ENCODE results near the gene DPPA2. TPM values are rescaled to one million over a fixed set of nuclear protein-coding genes. Genes with fewer than 3 reads are reported as not detected.
"Not testable (repeated sequence)": the region's sequence is repeated elsewhere in the genome, so short reads cannot be mapped to it uniquely, and the experiment has no call there.

Gene DPPA2
- total RNA-seq (not detected), polyA plus RNA-seq (not detected)
- long read RNA-seq, donor 1 = 0 reads
- long read RNA-seq, donor 2 = 0 reads
- long read RNA-seq, donor 3 = 0 reads
- long read RNA-seq, donor 4 = 0 reads
- long read RNA-seq, donor 5 = 0 reads
- long read RNA-seq, donor 6 = 0 reads
- long read RNA-seq, donor 7 = 0 reads
- long read RNA-seq, donor 8 = 0 reads
- long read RNA-seq, donor 9 = 0 reads
- long read RNA-seq, donor 10 = 0 reads

- no peak for DNase-seq
- Histone ChIP-seq H3K27ac (no peak within 1 kb of the TSS), H3K36me3 (replicated peaks in 1 of 2) (no peaks in the 10 kb centered on the region), H3K4me3 (no peak within 1 kb of the TSS), H3K9me3 (replicated peaks in 1 of 3) (no peaks in the 10 kb centered on the region), H3K4me1 (replicated peaks in 1 of 2) (no peaks in the 10 kb centered on the region), H3K27me3 (no peaks in the 10 kb centered on the region)
- 85 to 92% (median 87%) methylated on average over 21 of the region's 21 CpGs for WGBS, 4 donors
- intact Hi-C loops (cut with DNase I) = no loop called here
- TF ChIP-seq POLR2A (IDR thresholded peaks at IDR 0.05) (no peak), CTCF (IDR thresholded peaks at IDR 0.05) (no peak)
Measured at GRCh38 chr3:109316162-109316730, at the start of gene DPPA2. TSS of gene DPPA2 (minus strand) at chr3:109316517. CDS start at chr3:109314542, 1,975 bp downstream.

- no peaks in the 10 kb centered on the region for H3K4me1 ChIP-seq (replicated peaks in 1 of 2)
- H3K36me3 ChIP-seq (replicated peaks in 1 of 2) = no peaks in the 10 kb centered on the region
- H3K27ac ChIP-seq = no peak overlapping the region
- no peaks in the 10 kb centered on the region for H3K27me3 ChIP-seq
- intact Hi-C loops (cut with DNase I) = no loop called here
- 67 to 92% (median 83%) methylated on average over 4 to 6 of the region's 6 CpGs for WGBS, 4 donors
- no peak for DNase-seq
- H3K9me3 ChIP-seq (replicated peaks in 1 of 3) = no peaks in the 10 kb centered on the region
- no peak overlapping the region for H3K4me3 ChIP-seq
- TF ChIP-seq CTCF (IDR thresholded peaks at IDR 0.05) (no peak), POLR2A (IDR thresholded peaks at IDR 0.05) (no peak)
Measured at GRCh38 chr3:109364088-109364487, 47.8 kb upstream of the DPPA2 start.

GRCh38 chr3:109363634-109364033 is 47.3 kb upstream of the DPPA2 start:
- Histone ChIP-seq H3K27ac (no peak overlapping the region), H3K4me3 (no peak overlapping the region), H3K36me3 (replicated peaks in 1 of 2) (no peaks in the 10 kb centered on the region), H3K27me3 (no peaks in the 10 kb centered on the region), H3K9me3 (replicated peaks in 1 of 3) (no peaks in the 10 kb centered on the region), H3K4me1 (replicated peaks in 1 of 2) (no peaks in the 10 kb centered on the region)
- DNase-seq = no peak
- intact Hi-C loops (cut with DNase I) = no loop called here
- no peak for TF ChIP-seq CTCF (IDR thresholded peaks at IDR 0.05)
- no peak for TF ChIP-seq POLR2A (IDR thresholded peaks at IDR 0.05)

- Histone ChIP-seq H3K36me3 (replicated peaks in 1 of 2) (no peaks in the 10 kb centered on the region), H3K27me3 (no peaks in the 10 kb centered on the region), H3K9me3 (replicated peaks in 1 of 3) (no peaks in the 10 kb centered on the region), H3K4me1 (replicated peaks in 1 of 2) (no peaks in the 10 kb centered on the region), H3K27ac (no peak overlapping the region), H3K4me3 (no peak overlapping the region)
- DNase-seq = no peak
- WGBS, 4 donors = 84 to 87% (median 86%) methylated on average over 4 of the region's 4 CpGs
- intact Hi-C loops (cut with DNase I) = no loop called here
- TF ChIP-seq CTCF (IDR thresholded peaks at IDR 0.05) (no peak), POLR2A (IDR thresholded peaks at IDR 0.05) (no peak)
Measured at GRCh38 chr3:109362823-109363222, 46.5 kb upstream of the DPPA2 start.

GRCh38 chr3:109358809-109359208 is 42.5 kb upstream of the DPPA2 start:
- H3K9me3 ChIP-seq (replicated peaks in 1 of 3); H3K27me3 ChIP-seq; intact Hi-C loops (cut with DNase I); H3K27ac ChIP-seq; H3K4me1 ChIP-seq (replicated peaks in 1 of 2); H3K36me3 ChIP-seq (replicated peaks in 1 of 2); H3K4me3 ChIP-seq; DNase-seq: not testable (repeated sequence)
- 68 to 83% (median 79%) methylated on average over 2 of the region's 2 CpGs for WGBS, 4 donors
